WI38 (cell line): ENCODE measurements around the gene NRIP1.

Experiments used
- H3K4me3 ChIP-seq: 2 replicates; pipeline ENCODE4 v1.5.1; 2011; ENCODE audit warnings: low read depth, mild to moderate bottlenecking, control low read depth, low read length
- TF ChIP-seq, protein P1 (sequence below): IDR thresholded peaks from 2 replicates; pipeline ENCODE4 v1.5.1; 2012; ENCODE audit warnings: low read depth, mild to moderate bottlenecking, control low read depth, low read length

Gene NRIP1

GRCh38 chr21:15006594-15007230, 58.1 kb downstream of the NRIP1 start:
- H3K4me3 ChIP-seq, result no peak overlapping the region
- TF ChIP-seq, protein P1, sequence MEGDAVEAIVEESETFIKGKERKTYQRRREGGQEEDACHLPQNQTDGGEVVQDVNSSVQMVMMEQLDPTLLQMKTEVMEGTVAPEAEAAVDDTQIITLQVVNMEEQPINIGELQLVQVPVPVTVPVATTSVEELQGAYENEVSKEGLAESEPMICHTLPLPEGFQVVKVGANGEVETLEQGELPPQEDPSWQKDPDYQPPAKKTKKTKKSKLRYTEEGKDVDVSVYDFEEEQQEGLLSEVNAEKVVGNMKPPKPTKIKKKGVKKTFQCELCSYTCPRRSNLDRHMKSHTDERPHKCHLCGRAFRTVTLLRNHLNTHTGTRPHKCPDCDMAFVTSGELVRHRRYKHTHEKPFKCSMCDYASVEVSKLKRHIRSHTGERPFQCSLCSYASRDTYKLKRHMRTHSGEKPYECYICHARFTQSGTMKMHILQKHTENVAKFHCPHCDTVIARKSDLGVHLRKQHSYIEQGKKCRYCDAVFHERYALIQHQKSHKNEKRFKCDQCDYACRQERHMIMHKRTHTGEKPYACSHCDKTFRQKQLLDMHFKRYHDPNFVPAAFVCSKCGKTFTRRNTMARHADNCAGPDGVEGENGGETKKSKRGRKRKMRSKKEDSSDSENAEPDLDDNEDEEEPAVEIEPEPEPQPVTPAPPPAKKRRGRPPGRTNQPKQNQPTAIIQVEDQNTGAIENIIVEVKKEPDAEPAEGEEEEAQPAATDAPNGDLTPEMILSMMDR, result no peak

DNA sequence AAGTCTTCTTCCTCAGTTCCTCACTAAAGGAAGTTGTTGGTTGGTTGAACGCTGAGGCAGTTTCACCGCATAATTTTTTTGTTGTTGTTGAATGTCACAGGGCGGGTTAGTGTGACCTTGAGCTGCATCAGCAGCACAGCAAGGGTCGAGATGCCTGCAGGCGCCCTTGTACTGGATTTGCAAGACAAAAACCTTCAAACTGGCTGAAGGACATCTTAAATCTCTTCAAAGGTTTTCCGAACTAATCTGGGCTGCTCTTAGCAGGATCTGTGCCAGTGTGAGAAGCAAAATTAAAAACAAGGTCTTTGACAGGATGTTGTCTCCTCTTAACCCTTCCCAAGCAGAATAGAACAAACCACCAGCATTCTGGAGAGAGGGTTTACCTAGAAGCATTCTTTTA, 59.4 kb downstream of the NRIP1 start:
- H3K4me3 ChIP-seq, result peak overlapping the region; percentile 49
- TF ChIP-seq, protein P1, result no peak

GRCh38 chr21:15004721-15005370, 60.0 kb downstream of the NRIP1 start:
- TF ChIP-seq, protein P1, result no peak
- H3K4me3 ChIP-seq, result peak overlapping the region; percentile 49

DNA sequence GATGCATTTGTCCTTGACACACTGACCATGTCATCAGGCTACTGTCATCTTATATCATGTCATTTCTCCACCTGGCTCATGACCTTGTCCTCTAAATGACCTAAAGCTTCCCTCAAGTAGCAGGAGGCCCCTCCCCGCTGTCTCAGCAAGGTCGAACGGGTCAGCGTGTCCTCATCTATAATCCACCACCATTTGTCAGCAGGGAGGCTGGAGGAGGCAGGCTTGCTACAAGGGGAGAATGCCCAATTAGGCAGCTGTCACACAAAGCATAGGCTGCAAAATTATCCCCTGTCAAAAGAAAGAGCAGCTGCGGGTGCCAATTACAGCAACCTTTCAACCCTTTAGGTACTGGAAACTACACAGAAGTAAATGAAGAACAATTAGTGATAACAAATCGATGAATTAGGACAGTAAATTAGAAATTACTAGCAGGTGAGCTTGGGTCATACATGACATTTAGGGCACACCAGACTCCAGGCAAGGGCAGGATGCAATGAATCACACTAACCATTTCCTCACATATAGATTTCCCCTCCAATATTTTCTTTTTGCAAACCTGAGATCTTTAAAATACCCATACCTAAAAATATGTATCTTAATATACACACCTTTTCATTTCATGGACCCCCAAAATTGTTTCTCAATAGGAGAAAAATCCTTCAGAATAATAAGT, 61.2 kb downstream of the NRIP1 start:
- TF ChIP-seq, protein P1, result no peak
- no peak overlapping the region for H3K4me3 ChIP-seq

- H3K4me3 ChIP-seq, result no peak overlapping the region
Observed at GRCh38 chr21:15001857-15002606, 62.8 kb downstream of the NRIP1 start.

GRCh38 chr21:15001113-15001512, 63.7 kb downstream of the NRIP1 start:
- TF ChIP-seq, protein P1, result no peak
- H3K4me3 ChIP-seq, result no peak overlapping the region

More at GRCh38 chr21:15001857-15002606, 62.8 kb downstream of the NRIP1 start:
- TF ChIP-seq, protein P1, result no peak
